GM12878 (cell line): ENCODE measurements around the gene PCDH1. TPM values are rescaled to one million over a fixed set of nuclear protein-coding genes. Genes with fewer than 3 reads are reported as not detected.

ENCODE experiments used
- CREM ChIP-seq: IDR thresholded peaks from 2 replicates; pipeline ENCODE4 v1.6.1; 2014; ENCODE audit warnings: antibody characterized with exemption, low read depth
- polyA plus RNA-seq, 11 experiments: library from polyadenylated mRNA; depleted of rRNA in 4 of 11; unstranded in 6 of 11; stranded (reverse) in 5 of 11; fragments of >200 nt; fragmentation: Nextera tagmentation in 4 of 11; fragmentation: Illumina TruSeq in 1 of 11; extraction: Ambion mirVana in 4 of 11; extraction: Trizol in 1 of 11; gene quantifications; 1 replicate in 1 of 11; 2 replicates in 10 of 11; pipeline versions ENCODE4 v1.2.1 to v1.2.3, GENCODE V29; 2011 to 2016; ENCODE audit warnings: inconsistent platforms in 2 of 11, missing spikeins in 2 of 11, low read depth in 1 of 11
- total RNA-seq, 4 experiments: library from RNA; depleted of rRNA in 3 of 4; stranded (reverse); fragments of >200 nt in 3 of 4; fragmentation: Illumina TruSeq in 1 of 4; extraction: Trizol in 1 of 4; gene quantifications; 2 replicates each; pipeline versions ENCODE4 v1.2.1 to v1.2.3, GENCODE V29; 2013 to 2021
- TF ChIP-seq, protein P1 (sequence below): fragments of 450-650 bp; IDR thresholded peaks from 2 replicates; pipeline ENCODE4 v1.6.1; 2016; ENCODE audit warnings: mild to moderate bottlenecking
- TF ChIP-seq, protein P2 (sequence below): IDR thresholded peaks from 2 replicates; pipeline ENCODE4 v1.6.1; 2012; ENCODE audit warnings: improper control_type of control experiment, low read depth, low read length; ENCODE audit not compliant: insufficient replicate concordance

The PCDH1 gene
- total and polyA plus RNA-seq, 10 of the 15 experiments (the other 5 are each of a cell fraction or from before 2014, with no cell fraction given), result 0.07 to 0.36 (median 0.16) TPM; not detected in 7

DNA sequence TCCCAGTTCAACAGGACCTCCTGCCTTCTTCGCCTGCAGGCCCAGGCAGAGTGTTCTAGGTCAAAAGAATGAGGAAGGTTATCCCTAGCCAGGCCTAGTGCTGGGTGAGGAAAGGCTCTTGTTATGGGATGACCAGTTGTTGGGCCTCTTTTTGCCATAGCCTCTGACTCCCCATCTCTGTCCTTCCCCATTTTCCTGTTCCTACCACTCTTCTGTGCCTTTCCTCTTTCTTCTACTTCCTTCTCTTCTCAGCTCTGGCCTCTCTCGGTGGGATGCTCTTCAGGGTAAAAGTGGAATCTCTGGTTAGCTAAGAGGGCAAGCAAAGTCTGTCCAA is 1.2 kb upstream of the PCDH1 start (continued):
- no peak for TF ChIP-seq CREM
- TF ChIP-seq, protein P1, sequence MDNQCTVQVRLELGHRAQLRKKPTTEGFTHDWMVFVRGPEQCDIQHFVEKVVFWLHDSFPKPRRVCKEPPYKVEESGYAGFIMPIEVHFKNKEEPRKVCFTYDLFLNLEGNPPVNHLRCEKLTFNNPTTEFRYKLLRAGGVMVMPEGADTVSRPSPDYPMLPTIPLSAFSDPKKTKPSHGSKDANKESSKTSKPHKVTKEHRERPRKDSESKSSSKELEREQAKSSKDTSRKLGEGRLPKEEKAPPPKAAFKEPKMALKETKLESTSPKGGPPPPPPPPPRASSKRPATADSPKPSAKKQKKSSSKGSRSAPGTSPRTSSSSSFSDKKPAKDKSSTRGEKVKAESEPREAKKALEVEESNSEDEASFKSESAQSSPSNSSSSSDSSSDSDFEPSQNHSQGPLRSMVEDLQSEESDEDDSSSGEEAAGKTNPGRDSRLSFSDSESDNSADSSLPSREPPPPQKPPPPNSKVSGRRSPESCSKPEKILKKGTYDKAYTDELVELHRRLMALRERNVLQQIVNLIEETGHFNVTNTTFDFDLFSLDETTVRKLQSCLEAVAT, result 0 out of 2 replicates have a peak, but pooled peaks have one; percentile 2
- TF ChIP-seq, protein P2, sequence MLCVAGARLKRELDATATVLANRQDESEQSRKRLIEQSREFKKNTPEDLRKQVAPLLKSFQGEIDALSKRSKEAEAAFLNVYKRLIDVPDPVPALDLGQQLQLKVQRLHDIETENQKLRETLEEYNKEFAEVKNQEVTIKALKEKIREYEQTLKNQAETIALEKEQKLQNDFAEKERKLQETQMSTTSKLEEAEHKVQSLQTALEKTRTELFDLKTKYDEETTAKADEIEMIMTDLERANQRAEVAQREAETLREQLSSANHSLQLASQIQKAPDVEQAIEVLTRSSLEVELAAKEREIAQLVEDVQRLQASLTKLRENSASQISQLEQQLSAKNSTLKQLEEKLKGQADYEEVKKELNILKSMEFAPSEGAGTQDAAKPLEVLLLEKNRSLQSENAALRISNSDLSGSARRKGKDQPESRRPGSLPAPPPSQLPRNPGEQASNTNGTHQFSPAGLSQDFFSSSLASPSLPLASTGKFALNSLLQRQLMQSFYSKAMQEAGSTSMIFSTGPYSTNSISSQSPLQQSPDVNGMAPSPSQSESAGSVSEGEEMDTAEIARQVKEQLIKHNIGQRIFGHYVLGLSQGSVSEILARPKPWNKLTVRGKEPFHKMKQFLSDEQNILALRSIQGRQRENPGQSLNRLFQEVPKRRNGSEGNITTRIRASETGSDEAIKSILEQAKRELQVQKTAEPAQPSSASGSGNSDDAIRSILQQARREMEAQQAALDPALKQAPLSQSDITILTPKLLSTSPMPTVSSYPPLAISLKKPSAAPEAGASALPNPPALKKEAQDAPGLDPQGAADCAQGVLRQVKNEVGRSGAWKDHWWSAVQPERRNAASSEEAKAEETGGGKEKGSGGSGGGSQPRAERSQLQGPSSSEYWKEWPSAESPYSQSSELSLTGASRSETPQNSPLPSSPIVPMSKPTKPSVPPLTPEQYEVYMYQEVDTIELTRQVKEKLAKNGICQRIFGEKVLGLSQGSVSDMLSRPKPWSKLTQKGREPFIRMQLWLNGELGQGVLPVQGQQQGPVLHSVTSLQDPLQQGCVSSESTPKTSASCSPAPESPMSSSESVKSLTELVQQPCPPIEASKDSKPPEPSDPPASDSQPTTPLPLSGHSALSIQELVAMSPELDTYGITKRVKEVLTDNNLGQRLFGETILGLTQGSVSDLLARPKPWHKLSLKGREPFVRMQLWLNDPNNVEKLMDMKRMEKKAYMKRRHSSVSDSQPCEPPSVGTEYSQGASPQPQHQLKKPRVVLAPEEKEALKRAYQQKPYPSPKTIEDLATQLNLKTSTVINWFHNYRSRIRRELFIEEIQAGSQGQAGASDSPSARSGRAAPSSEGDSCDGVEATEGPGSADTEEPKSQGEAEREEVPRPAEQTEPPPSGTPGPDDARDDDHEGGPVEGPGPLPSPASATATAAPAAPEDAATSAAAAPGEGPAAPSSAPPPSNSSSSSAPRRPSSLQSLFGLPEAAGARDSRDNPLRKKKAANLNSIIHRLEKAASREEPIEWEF, result no peak
- TF ChIP-seq, all 136 proteins: peak for 5
